K562 (cell line): ENCODE measurements around the gene ERH. TPM values are rescaled to one million over a fixed set of nuclear protein-coding genes. Genes with fewer than 3 reads are reported as not detected.

Source experiments
- ARID1B ChIP-seq: fragments of 450-650 bp; IDR thresholded peaks from 2 replicates; pipeline ENCODE4 v1.6.1; 2016; ENCODE audit warnings: antibody characterized with exemption, mild to moderate bottlenecking, inconsistent platforms
- BMI1 ChIP-seq: fragments of 150-350 bp; IDR thresholded peaks from 2 replicates; pipeline ENCODE4 v1.6.1; 2014; ENCODE audit warnings: low read length
- CREB1 ChIP-seq, 2 experiments: sonication (generic) in 1 of 2; formaldehyde crosslinking in 1 of 2; IDR thresholded peaks; 2 replicates each; pipeline versions ENCODE4 v1.6.1 to v1.8.0; 2012 to 2022; ENCODE audit warnings: inconsistent platforms in 1 of 2, mild to moderate bottlenecking in 1 of 2, missing genetic modification reagents in 1 of 2, moderate library complexity in 1 of 2
- E2F8 ChIP-seq: fragments of 450-650 bp; IDR thresholded peaks from 2 replicates; pipeline ENCODE4 v1.7.1; 2018; ENCODE audit warnings: mild to moderate bottlenecking, low read depth; ENCODE audit not compliant: partially characterized antibody
- GATAD2B ChIP-seq: fragments of 450-650 bp; IDR thresholded peaks from 2 replicates; pipeline ENCODE4 v1.6.1; 2017; ENCODE audit warnings: mild to moderate bottlenecking, borderline replicate concordance
- HSF4 ChIP-seq: fragments of 250-450 bp; sonication (Bioruptor Pico); IDR thresholded peaks from 2 replicates; pipeline ENCODE4 v2.1.2; 2022; ENCODE audit warnings: mild to moderate bottlenecking, moderate library complexity, borderline replicate concordance
- MITF ChIP-seq: IDR thresholded peaks from 2 replicates; pipeline ENCODE4 v1.6.1; 2014; ENCODE audit warnings: antibody characterized with exemption
- MYNN ChIP-seq, 2 experiments: sonication (generic); formaldehyde crosslinking in 1 of 2; IDR thresholded peaks; 2 replicates each; pipeline versions ENCODE4 v1.5.0 to v1.6.1; 2016 to 2020; ENCODE audit warnings: antibody characterized with exemption in 1 of 2, missing genetic modification reagents in 1 of 2
- NCOA6 ChIP-seq: fragments of 450-650 bp; IDR thresholded peaks from 2 replicates; pipeline ENCODE4 v1.6.1; 2017; ENCODE audit warnings: mild to moderate bottlenecking
- PBX2 ChIP-seq, 2 experiments: IDR thresholded peaks in 1 of 2; conservative IDR thresholded peaks in 1 of 2; 2 replicates each; pipeline ENCODE4 v1.6.1; 2016; ENCODE audit warnings: low read depth in 2 of 2, mild to moderate bottlenecking in 1 of 2, missing compliant biosample characterization in 1 of 2, missing genetic modification characterization in 1 of 2, moderate library complexity in 1 of 2
- POLR3A ChIP-seq: IDR thresholded peaks from 2 replicates; pipeline ENCODE4 v1.6.1; 2011; ENCODE audit warnings: borderline replicate concordance, mild to moderate bottlenecking, moderate library complexity; ENCODE audit not compliant: insufficient read length, insufficient read depth; ENCODE audit errors: extremely low read depth
- SAP30 ChIP-seq: fragments of 200-600 bp; sonication (generic); IDR thresholded peaks from 2 replicates; pipeline ENCODE4 v1.6.1; 2012; ENCODE audit warnings: borderline replicate concordance, low read depth, mild to moderate bottlenecking, moderate library complexity, low read length, control low read depth, inconsistent platforms; ENCODE audit not compliant: insufficient read depth, poor library complexity, severe bottlenecking
- SMC3 ChIP-seq: conservative IDR thresholded peaks from 2 replicates; pipeline ENCODE4 v1.6.1; 2011; ENCODE audit warnings: low read depth, low read length, improper control_type of control experiment; ENCODE audit not compliant: insufficient read depth
- SREBF2 ChIP-seq: sonication (generic); formaldehyde crosslinking; IDR thresholded peaks from 2 replicates; pipeline ENCODE4 v1.4.0; 2020; ENCODE audit warnings: mild to moderate bottlenecking, missing genetic modification reagents
- TAF1 ChIP-seq: IDR thresholded peaks from 2 replicates; pipeline ENCODE4 v1.6.1; 2011; ENCODE audit warnings: mild to moderate bottlenecking, low read length, moderate library complexity; ENCODE audit not compliant: insufficient read depth, control insufficient read depth, severe bottlenecking; ENCODE audit errors: extremely low read depth
- ZNF586 ChIP-seq: fragments of 450-650 bp; formaldehyde crosslinking; conservative IDR thresholded peaks from 2 replicates; pipeline ENCODE4 v1.4.0; 2020; ENCODE audit warnings: mild to moderate bottlenecking, moderate library complexity
- ZNF655 ChIP-seq: fragments of 250-450 bp; sonication (Bioruptor Pico); IDR thresholded peaks from 2 replicates; pipeline ENCODE4 v1.5.0; 2021
- polyA plus RNA-seq, 8 experiments: library from polyadenylated mRNA; depleted of rRNA in 4 of 8; stranded (reverse) in 5 of 8; unstranded in 3 of 8; fragments of >200 nt; fragmentation: Nextera tagmentation in 2 of 8; fragmentation: Illumina TruSeq in 1 of 8; extraction: Ambion mirVana in 2 of 8; extraction: Trizol in 1 of 8; gene quantifications; 2 replicates each; pipeline versions ENCODE4 v1.2.1 to v1.2.3, GENCODE V29; 2011 to 2014; ENCODE audit warnings: inconsistent platforms in 1 of 8, missing spikeins in 1 of 8
- total RNA-seq, 7 experiments: library from RNA; depleted of rRNA in 6 of 7; stranded (reverse); fragments of >200 nt in 6 of 7; fragmentation: Illumina TruSeq in 2 of 7; extraction: Trizol in 2 of 7; gene quantifications; 2 replicates each; pipeline versions ENCODE4 v1.2.1 to v1.2.3, GENCODE V29; 2011 to 2021; ENCODE audit warnings: low replicate concordance in 1 of 7

ERH gene
- total and polyA plus RNA-seq, 9 of the 15 experiments (the other 6 are each of a cell fraction or from before 2014, with no cell fraction given) = 78.2 to 474 (median 250) TPM

GRCh38 chr14:69398053-69398817 lies at the start of gene ERH, which contains the start of gene SLC39A9 (continued):
- TF ChIP-seq GATAD2B = no peak
- no peak for TF ChIP-seq ARID1B
- TF ChIP-seq HSF4 (CRISPR knock-in tag) = no peak
- TF ChIP-seq MITF = no peak
- TF ChIP-seq MYNN (IDR thresholded peaks at IDR 0.05) = no peak
- TF ChIP-seq MYNN (CRISPR knock-in tag; IDR thresholded peaks at IDR 0.05) = no peak
- no peak for TF ChIP-seq ZNF655 (CRISPR knock-in tag)
- TF ChIP-seq CREB1 (IDR thresholded peaks at IDR 0.05) = peak; percentile 89
- peak; percentile 92 for TF ChIP-seq CREB1 (CRISPR knock-in tag; IDR thresholded peaks at IDR 0.05)
- peak; percentile 76 for TF ChIP-seq TAF1
- no peak for TF ChIP-seq PBX2 (CRISPR knock-in tag; IDR thresholded peaks at IDR 0.05; ENCODE audit: low read depth)
- peak; percentile 46; the same call in 1 of the 2 replicates for TF ChIP-seq PBX2 (tag; conservative IDR thresholded peaks at IDR 0.05; ENCODE audit: low read depth)
- TF ChIP-seq POLR3A = no peak
- TF ChIP-seq SREBF2 (CRISPR knock-in tag) = no peak
- no peak for TF ChIP-seq SMC3
- TF ChIP-seq BMI1 = no peak
- TF ChIP-seq SAP30 = peak; percentile 9
- TF ChIP-seq ZNF586 = no peak
- no peak for TF ChIP-seq NCOA6
- peak; percentile 95 for TF ChIP-seq E2F8
